Coronary artery (tissue), 2 donors: ENCODE results near the gene CPNE7.
A peak's percentile ranks its signal among the peaks of the same experiment; 100 is the strongest.
"Not testable (repeated sequence)": the region's sequence is repeated elsewhere in the genome, so short reads cannot be mapped to it uniquely, and the experiment has no call there.

Experiments used
- DNase-seq: peaks from one replicate; pipeline ENCODE4 v3.0.0-alpha.2; 2017; ENCODE audit warnings: low spot score
- H3K27ac ChIP-seq, 2 donors: fragments of 200-600 bp; sonication (generic); one replicate each; pipeline ENCODE4 v1.5.1; 2016 to 2019
- H3K4me3 ChIP-seq: fragments of 200-600 bp; sonication (generic); 2 replicates; pipeline ENCODE4 v1.5.1; 2016; ENCODE audit warnings: mild to moderate bottlenecking, moderate library complexity
- TF ChIP-seq, protein P1 (sequence below): fragments of 200-600 bp; sonication (generic); IDR thresholded peaks from one replicate; pipeline ENCODE4 v1.5.1; 2019; ENCODE audit warnings: antibody characterized with exemption

The CPNE7 gene

DNA sequence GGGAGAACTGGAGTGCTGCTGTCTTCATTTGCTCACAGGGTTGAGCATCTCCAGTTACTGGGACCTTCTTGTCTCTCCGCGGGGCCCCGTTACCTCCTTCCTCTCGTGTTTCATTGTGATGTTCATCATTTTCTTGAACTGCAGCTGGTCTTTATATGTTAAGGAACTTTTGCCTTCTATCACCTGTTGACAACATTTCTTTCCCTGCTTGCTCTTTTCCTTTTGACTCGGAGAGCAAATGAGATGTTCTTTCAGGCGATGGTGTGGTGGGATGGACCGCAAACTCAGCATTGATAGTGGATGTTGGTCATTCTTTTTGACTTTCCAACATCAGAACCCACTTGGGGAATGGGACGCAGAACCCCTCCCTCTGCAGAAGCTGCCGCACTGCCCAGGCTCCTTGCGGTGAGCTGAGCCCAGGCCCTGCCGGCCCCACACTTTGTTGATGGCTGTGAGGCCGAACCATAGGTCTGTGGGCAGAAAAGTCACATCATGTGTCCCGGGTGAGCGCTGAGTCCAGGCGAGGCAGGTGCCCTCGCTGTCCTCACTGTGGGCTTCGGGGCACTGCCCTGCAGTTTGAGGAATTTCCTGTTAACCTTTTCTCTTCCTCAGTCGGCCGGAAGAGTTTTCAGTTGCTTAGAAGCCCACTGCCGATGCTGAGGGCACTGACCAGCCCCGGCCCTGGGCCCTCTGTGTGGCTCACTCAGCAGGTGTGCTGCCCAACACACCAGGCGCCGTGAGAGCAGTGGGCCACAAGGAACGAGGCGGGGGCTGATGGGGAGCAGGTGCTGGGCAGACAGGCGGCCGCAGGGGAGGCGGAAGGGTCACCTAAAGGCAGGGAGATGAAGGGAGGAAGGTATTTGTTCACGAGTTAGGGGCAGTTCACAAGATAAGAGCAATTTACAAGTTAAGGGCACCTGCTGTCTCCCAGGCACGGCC, 7.6 kb upstream of the CPNE7 start:
- no peak overlapping the region for H3K27ac ChIP-seq
- TF ChIP-seq, protein P1, sequence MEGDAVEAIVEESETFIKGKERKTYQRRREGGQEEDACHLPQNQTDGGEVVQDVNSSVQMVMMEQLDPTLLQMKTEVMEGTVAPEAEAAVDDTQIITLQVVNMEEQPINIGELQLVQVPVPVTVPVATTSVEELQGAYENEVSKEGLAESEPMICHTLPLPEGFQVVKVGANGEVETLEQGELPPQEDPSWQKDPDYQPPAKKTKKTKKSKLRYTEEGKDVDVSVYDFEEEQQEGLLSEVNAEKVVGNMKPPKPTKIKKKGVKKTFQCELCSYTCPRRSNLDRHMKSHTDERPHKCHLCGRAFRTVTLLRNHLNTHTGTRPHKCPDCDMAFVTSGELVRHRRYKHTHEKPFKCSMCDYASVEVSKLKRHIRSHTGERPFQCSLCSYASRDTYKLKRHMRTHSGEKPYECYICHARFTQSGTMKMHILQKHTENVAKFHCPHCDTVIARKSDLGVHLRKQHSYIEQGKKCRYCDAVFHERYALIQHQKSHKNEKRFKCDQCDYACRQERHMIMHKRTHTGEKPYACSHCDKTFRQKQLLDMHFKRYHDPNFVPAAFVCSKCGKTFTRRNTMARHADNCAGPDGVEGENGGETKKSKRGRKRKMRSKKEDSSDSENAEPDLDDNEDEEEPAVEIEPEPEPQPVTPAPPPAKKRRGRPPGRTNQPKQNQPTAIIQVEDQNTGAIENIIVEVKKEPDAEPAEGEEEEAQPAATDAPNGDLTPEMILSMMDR: no peak
- no peak for DNase-seq
- no peak overlapping the region for H3K4me3 ChIP-seq

DNA sequence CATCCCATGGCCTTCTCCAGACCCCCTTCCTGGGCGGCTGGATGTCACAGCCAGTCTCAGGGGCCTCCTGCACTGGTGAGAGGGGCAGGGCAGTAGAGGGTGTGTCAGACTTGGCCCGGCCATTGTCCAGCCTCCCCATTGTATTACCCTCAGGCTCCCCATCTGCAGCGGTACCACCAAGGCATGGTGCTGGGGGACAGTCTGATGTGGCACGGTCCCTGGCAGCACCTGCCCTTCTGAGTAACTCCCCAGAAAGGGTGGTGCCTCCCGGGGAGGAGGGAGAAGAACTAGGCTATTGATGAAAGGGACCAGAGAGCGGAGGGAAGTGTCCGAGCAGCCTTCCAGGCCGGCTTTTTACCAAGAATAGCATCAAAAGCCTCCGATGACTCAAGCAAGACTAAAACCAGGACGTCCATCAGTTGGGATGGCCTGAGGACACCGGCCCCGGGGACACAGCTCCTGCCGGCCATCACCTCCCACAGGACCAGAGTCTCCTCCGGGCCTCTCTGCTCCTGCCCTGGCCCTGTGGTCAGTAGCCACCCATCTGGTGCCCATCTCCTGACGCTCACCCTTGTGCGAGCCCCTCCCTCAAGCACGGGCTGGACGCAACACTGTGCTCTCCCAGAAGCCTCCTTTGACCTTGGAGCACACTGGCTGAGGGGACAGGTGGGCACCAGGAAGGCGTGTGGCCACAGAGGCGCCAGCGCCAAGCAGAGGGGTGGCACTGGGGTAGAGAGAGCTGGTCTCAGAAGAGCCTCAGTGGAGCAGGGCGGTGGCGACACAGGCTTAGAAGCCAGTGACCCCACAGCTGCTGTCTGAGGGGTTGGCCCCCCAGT, 5.8 kb upstream of the CPNE7 start:
- H3K4me3 ChIP-seq: no peak overlapping the region
- no peak for DNase-seq
- TF ChIP-seq, protein P1: no peak
- no peak overlapping the region for H3K27ac ChIP-seq

- H3K27ac ChIP-seq: no peak overlapping the region
- DNase-seq: no peak
- no peak overlapping the region for H3K4me3 ChIP-seq
- TF ChIP-seq, protein P1: no peak
Measured at GRCh38 chr16:89570342-89570923, 5.1 kb upstream of the CPNE7 start.

DNA sequence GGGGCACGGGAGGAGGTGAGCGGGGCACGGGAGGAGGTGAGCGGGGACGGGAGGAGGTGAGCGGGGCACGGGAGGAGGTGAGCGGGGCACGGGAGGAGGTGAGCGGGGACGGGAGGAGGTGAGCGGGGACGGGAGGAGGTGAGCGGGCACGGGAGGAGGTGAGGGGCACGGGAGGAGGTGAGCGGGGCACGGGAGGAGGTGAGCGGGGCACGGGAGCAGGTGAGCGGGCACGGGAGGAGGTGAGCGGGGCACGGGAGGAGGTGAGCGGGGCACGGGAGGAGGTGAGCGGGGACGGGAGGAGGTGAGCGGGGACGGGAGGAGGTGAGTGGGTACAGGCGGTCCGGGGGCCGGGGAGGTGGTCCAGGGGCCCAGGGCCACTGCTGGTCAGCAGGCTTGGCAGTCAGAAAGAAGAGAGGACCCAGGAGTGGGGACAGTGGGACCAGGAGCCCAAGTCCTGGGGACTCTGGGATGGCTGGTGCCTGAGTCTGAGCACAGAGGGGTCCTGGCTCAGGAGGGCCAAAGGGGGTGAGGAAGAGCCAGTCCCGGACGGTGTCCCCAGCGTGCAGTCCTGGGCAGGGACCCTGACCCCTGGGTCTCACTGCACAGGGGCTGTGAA, 4.5 kb upstream of the CPNE7 start:
- H3K27ac ChIP-seq, H3K4me3 ChIP-seq: not testable (repeated sequence)
- peak; percentile 69 for DNase-seq

DNA sequence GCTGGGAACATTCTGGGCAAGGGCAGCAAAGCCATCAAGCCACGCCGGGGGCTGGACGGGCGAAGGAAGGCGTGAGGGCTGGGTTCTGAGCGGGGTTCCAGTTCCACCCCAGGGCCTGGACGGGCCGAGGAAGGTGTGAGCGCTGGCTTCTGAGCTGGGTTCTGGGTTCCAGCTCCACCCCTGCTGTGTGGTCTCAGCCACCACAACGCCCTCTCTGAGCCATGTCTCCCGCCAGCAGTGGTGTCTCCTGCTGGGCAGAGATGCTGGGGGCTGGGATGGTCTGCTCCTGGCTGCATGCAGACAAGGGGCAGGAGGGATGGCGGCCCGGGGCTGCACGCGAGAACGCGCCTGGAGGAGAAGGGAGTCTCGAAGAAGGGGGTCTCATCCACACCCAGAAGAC, 3.9 kb upstream of the CPNE7 start:
- TF ChIP-seq, protein P1: no peak
- H3K4me3 ChIP-seq: no peak overlapping the region

DNA sequence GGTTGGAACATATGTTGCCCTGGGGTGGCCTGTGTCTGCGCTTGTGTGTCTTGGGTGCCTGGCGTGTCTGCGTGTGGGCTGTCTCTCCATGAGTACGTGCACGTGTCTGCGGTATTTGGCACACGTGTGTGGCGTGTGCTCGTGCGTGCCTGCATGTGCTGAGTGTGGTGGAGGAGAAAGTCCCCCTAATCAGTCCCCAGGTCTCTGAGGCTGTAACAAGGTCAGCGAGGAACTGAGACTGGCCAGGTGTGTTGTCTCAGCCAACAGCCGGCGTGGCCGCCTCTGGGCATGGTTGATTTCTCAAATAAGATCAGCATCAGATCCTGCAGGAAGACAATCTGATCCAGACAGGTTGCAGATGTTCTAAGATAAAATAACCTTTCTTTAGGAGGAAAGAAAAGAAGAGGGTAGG, 3.5 kb upstream of the CPNE7 start:
- no peak overlapping the region for H3K27ac ChIP-seq

More for the DNA sequence above, 3.9 kb upstream of the CPNE7 start:
- H3K27ac ChIP-seq: no peak overlapping the region
- DNase-seq: no peak

More for the DNA sequence above, 3.5 kb upstream of the CPNE7 start:
- no peak overlapping the region for H3K4me3 ChIP-seq
- DNase-seq: no peak
- TF ChIP-seq, protein P1: no peak
